Measurements from ENCODE around the gene CRB1. TPM values are rescaled to one million over a fixed set of nuclear protein-coding genes. Genes with fewer than 3 reads are reported as not detected.

The CRB1 gene
- total RNA-seq, 1 donor from 2014 or later: 2.6 TPM

DNA sequence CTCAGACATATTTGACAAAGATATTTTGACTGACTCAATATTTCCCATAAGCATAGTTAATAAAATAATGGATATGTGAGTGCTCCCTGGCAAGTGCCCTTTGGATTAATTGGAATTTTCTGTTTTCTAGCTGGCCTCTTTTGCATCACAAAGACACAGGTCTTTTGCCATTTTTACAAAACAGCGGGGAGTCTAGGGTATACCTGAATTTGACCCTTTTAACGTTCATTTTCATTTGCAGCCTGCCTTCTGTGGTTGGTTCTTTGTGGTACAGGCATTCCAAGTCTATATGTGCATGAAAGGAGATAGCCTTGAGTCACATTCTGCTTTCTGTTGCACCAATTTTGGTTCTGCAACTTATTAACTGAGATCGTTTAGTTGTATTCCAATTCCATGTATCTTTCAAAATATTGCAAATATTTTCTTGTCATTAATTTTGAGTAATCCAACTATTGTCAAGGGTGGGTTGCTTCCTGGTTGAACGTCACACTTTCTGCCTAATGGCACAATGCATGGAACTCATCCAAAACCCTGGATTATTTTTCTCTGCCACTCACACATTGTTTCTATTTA is 171.7 kb downstream of the CRB1 start:
- no peak for DNase-seq (ENCODE audit: low spot score)
- H3K9ac ChIP-seq: no peak overlapping the region
- H3K4me3 Mint-ChIP-seq: no peak overlapping the region

DNA sequence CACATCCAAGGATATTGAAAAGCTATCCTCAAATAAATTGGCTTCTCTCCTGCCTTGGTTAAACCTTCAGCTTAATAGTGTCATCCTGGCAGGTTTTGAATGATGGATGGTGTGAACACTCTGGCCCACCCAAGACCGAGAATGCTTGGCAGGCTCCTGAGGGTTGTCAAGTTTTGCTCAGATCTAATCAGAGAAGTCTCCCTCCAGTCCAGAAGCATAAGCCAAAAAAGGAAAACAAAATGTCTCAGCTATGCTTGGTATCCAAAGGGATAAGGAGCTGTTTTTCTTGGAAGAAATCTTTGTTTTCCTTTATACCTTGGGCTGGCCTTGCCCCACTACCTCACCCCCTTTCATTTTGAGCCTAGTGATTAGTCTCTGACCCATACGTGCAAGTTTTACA is 172.7 kb downstream of the CRB1 start:
- DNase-seq (ENCODE audit: low spot score): no peak
- no peaks in the 10 kb centered on the region for H4K20me1 ChIP-seq (ENCODE audit: low read depth)
- H3K79me2 ChIP-seq (ENCODE audit: low read depth): no peaks in the 10 kb centered on the region
- no peak overlapping the region for H3K4me2 ChIP-seq
- H3K27ac Mint-ChIP-seq: no peak overlapping the region
- H3K36me3 Mint-ChIP-seq: no peaks in the 10 kb centered on the region
- no peak overlapping the region for H3K4me3 ChIP-seq
- no peaks in the 10 kb centered on the region for H3K9me3 ChIP-seq (ENCODE audit: low read depth)
- no peak overlapping the region for H3K4me3 Mint-ChIP-seq
- no peaks in the 10 kb centered on the region for H3K27me3 ChIP-seq
- peaks cover 19% of the 10 kb centered on the region for H3K4me1 Mint-ChIP-seq
- no peaks in the 10 kb centered on the region for H3K4me1 ChIP-seq
- H3K9me3 Mint-ChIP-seq: no peaks in the 10 kb centered on the region
- H3K9ac ChIP-seq: no peak overlapping the region
- no peaks in the 10 kb centered on the region for H3K36me3 ChIP-seq
- peaks cover under 1% of the 10 kb centered on the region for H3K27me3 Mint-ChIP-seq (ENCODE audit: insufficient read depth, low read depth)
- H3F3A ChIP-seq (ENCODE audit: low read depth): no peaks in the 10 kb centered on the region
- H2AFZ ChIP-seq (replicated peaks): no peak overlapping the region
- TF ChIP-seq EZH2phosphoT487 (IDR thresholded peaks at IDR 0.05): no peak
- TF ChIP-seq, protein P1, sequence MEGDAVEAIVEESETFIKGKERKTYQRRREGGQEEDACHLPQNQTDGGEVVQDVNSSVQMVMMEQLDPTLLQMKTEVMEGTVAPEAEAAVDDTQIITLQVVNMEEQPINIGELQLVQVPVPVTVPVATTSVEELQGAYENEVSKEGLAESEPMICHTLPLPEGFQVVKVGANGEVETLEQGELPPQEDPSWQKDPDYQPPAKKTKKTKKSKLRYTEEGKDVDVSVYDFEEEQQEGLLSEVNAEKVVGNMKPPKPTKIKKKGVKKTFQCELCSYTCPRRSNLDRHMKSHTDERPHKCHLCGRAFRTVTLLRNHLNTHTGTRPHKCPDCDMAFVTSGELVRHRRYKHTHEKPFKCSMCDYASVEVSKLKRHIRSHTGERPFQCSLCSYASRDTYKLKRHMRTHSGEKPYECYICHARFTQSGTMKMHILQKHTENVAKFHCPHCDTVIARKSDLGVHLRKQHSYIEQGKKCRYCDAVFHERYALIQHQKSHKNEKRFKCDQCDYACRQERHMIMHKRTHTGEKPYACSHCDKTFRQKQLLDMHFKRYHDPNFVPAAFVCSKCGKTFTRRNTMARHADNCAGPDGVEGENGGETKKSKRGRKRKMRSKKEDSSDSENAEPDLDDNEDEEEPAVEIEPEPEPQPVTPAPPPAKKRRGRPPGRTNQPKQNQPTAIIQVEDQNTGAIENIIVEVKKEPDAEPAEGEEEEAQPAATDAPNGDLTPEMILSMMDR (IDR thresholded peaks at IDR 0.05): no peak
- TF ChIP-seq EZH2 (IDR thresholded peaks at IDR 0.05): no peak
- H3K27ac ChIP-seq: no peak overlapping the region

More for the DNA sequence above, 171.7 kb downstream of the CRB1 start:
- TF ChIP-seq, protein P1 (IDR thresholded peaks at IDR 0.05): no peak
- TF ChIP-seq EZH2 (IDR thresholded peaks at IDR 0.05): no peak
- no peak for TF ChIP-seq EZH2phosphoT487 (IDR thresholded peaks at IDR 0.05)
- Histone ChIP-seq H3K27ac (no peak overlapping the region), H3F3A (ENCODE audit: low read depth) (no peaks in the 10 kb centered on the region), H3K27me3 (no peaks in the 10 kb centered on the region), H3K4me1 (no peaks in the 10 kb centered on the region), H4K20me1 (ENCODE audit: low read depth) (no peaks in the 10 kb centered on the region), H3K9me3 (ENCODE audit: low read depth) (no peaks in the 10 kb centered on the region), H3K4me2 (no peak overlapping the region), H3K4me3 (no peak overlapping the region), H3K36me3 (no peaks in the 10 kb centered on the region), H3K79me2 (ENCODE audit: low read depth) (no peaks in the 10 kb centered on the region), H2AFZ (replicated peaks) (no peak overlapping the region)
- Mint-ChIP-seq H3K36me3 (no peaks in the 10 kb centered on the region), H3K4me1 (peaks cover 28% of the 10 kb centered on the region), H3K9me3 (no peaks in the 10 kb centered on the region), H3K27me3 (ENCODE audit: insufficient read depth, low read depth) (no peaks in the 10 kb centered on the region), H3K27ac (no peak overlapping the region)

DNA sequence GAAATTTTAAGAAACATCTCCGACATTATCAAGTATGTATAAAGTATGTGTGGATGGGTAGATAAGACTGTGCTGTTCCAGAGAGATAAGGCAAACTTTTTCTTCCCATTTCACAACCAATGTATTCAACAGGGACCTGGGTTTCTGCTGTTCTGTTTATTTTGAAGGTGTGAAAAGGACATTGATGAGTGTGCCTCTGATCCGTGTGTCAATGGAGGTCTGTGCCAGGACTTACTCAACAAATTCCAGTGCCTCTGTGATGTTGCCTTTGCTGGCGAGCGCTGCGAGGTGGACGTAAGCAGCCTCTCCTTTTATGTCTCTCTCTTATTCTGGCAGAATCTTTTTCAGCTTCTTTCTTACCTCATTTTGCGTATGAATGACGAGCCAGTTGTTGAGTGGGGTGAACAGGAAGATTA is 174.0 kb downstream of the CRB1 start:
- H3K9me3 ChIP-seq (ENCODE audit: low read depth): no peaks in the 10 kb centered on the region
- peak; percentile 30 for DNase-seq (ENCODE audit: low spot score)
- H3K4me1 Mint-ChIP-seq: peaks cover 18% of the 10 kb centered on the region
- no peak overlapping the region for H3K4me2 ChIP-seq
- no peak overlapping the region for H3K4me3 ChIP-seq
- H3F3A ChIP-seq (ENCODE audit: low read depth): no peaks in the 10 kb centered on the region
- peak overlapping the region; percentile 76 for H2AFZ ChIP-seq (replicated peaks)
- H3K4me1 ChIP-seq: no peaks in the 10 kb centered on the region
- no peaks in the 10 kb centered on the region for H3K36me3 Mint-ChIP-seq
- H3K79me2 ChIP-seq (ENCODE audit: low read depth): no peaks in the 10 kb centered on the region
- no peak overlapping the region for H3K4me3 Mint-ChIP-seq
- H3K9me3 Mint-ChIP-seq: no peaks in the 10 kb centered on the region
- no peaks in the 10 kb centered on the region for H3K36me3 ChIP-seq
- H3K9ac ChIP-seq: no peak overlapping the region
- no peak overlapping the region for H3K27ac ChIP-seq
- H3K27me3 Mint-ChIP-seq (ENCODE audit: insufficient read depth, low read depth): peaks cover 2% of the 10 kb centered on the region
- no peaks in the 10 kb centered on the region for H4K20me1 ChIP-seq (ENCODE audit: low read depth)
- no peak overlapping the region for H3K27ac Mint-ChIP-seq
- H3K27me3 ChIP-seq: no peaks in the 10 kb centered on the region
- TF ChIP-seq EZH2phosphoT487 (IDR thresholded peaks at IDR 0.05) (no peak), EZH2 (IDR thresholded peaks at IDR 0.05) (no peak)
- TF ChIP-seq, protein P1 (IDR thresholded peaks at IDR 0.05): no peak

All from neural progenitor cell (in vitro differentiated cells).